ENCODE results near the gene ZNF280D.

DNA sequence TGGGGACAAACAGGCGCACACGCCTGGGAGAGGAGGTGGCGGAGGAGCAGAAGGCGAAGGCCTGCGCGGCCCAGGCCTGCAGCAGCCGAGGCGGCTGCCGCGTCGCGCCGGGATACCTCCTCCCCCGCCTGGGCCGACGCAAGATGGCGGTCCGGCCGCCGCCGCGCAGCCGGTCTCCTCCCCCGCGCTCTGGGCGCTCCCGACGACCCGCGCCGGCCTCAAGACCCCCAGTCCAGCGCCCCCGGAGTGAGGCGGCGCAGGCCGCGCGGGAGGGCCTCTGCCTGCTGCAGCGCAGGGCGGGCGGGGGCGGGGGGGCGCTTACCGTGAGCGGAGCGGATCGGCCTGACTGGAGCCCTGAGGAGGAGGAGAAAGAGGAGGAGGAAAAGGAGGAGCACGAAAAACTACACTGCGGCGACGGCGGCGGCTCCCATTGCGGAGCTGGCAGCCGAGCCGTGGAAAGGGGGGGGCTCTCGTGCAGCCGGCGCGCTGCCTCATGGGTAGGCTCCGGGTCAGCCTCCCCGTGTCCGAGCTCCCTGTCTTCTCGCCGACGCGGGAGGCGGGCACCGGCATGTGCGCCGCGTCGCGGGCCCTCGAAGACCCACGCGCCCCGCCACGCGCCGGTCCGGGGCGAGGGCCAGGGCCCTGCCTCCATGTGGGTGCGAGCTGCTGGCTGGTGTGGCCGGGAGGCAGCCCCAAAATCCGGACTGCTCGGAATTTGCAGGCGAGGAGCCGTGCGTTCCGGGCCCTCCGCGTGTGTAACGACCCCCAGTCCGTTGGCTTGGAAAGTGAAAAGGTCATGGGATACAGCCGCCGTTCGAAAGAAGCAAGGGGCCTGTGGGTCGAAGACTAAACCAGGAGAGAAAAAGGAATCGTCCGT, at the start of gene ZNF280D:
- TF ChIP-seq, protein P1, sequence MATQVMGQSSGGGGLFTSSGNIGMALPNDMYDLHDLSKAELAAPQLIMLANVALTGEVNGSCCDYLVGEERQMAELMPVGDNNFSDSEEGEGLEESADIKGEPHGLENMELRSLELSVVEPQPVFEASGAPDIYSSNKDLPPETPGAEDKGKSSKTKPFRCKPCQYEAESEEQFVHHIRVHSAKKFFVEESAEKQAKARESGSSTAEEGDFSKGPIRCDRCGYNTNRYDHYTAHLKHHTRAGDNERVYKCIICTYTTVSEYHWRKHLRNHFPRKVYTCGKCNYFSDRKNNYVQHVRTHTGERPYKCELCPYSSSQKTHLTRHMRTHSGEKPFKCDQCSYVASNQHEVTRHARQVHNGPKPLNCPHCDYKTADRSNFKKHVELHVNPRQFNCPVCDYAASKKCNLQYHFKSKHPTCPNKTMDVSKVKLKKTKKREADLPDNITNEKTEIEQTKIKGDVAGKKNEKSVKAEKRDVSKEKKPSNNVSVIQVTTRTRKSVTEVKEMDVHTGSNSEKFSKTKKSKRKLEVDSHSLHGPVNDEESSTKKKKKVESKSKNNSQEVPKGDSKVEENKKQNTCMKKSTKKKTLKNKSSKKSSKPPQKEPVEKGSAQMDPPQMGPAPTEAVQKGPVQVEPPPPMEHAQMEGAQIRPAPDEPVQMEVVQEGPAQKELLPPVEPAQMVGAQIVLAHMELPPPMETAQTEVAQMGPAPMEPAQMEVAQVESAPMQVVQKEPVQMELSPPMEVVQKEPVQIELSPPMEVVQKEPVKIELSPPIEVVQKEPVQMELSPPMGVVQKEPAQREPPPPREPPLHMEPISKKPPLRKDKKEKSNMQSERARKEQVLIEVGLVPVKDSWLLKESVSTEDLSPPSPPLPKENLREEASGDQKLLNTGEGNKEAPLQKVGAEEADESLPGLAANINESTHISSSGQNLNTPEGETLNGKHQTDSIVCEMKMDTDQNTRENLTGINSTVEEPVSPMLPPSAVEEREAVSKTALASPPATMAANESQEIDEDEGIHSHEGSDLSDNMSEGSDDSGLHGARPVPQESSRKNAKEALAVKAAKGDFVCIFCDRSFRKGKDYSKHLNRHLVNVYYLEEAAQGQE (IDR thresholded peaks at IDR 0.05; ENCODE audit: insufficient read depth in 1 of 2, low read depth in 2 of 2, low read length in 2 of 2), result 0 out of 4 replicates have a peak, but pooled peaks of 1 of the 2 experiments have one; percentile 14
- TF ChIP-seq TAF1 (IDR thresholded peaks at IDR 0.05; ENCODE audit: borderline replicate concordance, insufficient read depth, low read length), result 0 out of 2 replicates have a peak, but pooled peaks have one; percentile 24
- peak; percentile 37; the same call in 1 of the 2 replicates for TF ChIP-seq POLR2AphosphoS5 (IDR thresholded peaks at IDR 0.05; ENCODE audit: low read depth, low read length)
- TF ChIP-seq FOXP2 (optimal IDR thresholded peaks at IDR 0.05; ENCODE audit: borderline replicate concordance, extremely low read depth, extremely low read length, insufficient read depth), result peak; percentile 19
